ENCODE data around the gene LPCAT1.
"Not testable (repeated sequence)": the region's sequence is repeated elsewhere in the genome, so short reads cannot be mapped to it uniquely, and the experiment has no call there.

LPCAT1 gene

DNA sequence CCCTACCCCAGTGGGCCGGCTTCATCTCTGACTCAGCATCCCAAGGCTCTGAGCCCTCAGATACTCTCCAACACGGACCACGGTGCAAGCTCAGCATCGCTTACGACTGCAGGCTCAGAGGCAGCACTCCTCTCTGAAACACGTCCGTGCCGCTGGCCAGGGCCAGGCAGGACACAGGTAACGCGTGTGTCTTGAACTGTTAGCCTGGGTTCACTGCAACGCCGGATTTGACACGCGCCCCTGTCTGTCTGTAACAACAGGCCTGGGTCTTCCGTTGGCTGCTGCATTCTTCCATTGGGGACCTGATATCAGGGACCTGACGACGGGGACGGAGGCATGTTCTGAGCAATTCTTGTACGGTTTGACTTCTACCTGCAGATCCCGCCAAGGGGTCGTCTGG, 84.9 kb downstream of the LPCAT1 start:
- H3K4me3 ChIP-seq (ENCODE audit: low read depth, low read length) = no peak overlapping the region
- DNase-seq (ENCODE audit: low read depth) = no peak

DNA sequence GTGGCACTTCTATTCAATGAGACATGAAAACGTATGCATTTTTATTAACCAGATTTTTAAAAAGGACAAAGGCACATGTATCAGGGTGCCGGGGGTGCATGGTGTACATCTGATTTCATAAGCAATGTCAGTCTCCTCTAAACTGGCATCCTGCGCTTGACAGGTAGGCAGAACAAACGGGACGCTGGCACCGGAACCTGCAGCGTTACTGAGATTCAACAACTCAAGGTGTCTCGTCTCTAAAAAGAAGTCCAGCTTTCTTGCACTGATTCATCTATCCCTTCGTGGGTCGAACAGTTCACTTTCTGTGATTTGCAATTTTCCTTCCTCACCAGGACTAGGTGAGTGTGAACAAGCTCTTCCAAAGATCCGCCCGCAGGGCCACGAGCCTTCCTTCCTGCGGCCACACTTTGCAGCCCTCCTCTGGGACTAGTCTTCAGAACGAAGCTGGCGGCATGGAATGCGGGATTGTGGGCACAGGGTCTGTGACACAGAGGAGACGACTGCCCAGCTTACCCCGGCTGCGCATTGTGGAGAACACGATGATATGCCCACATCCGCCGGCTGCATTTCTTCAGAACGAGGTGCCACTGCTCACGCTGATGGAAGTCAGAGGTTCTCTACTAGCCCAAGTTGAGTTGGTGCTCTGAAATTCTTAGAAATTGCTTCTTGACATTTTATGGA, 85.7 kb downstream of the LPCAT1 start:
- DNase-seq (ENCODE audit: low read depth) = no peak
- H3K4me3 ChIP-seq (ENCODE audit: low read depth, low read length) = no peak overlapping the region

DNA sequence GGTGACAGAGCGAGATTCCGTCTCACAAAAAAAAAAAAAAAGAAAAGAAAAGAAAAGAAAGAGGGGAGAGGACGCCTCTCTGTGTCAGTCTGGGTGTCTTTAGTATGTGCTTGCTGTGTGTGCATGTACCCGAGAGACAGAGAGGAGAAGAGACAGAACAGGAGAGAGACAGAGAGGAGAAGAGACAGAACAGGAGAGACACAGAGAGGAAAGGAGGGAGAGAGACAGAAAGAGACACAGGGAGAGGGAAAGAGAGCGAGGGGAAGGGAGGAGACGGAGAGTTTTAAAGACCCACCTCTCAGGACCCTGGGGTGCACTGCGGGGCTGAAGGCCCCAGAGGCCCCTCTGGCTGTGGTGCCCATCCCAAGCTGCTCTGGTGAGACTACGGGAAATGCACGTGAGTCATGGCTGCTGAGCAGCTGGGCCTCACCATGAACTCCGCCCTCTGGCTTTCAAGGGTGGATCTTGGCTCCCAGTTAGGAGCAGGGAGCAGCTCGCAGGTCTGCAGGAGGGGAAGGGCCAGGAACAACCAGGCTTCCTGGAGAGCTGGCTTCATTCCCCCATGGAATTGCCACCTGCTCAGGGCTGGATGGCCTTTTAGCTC, 86.4 kb downstream of the LPCAT1 start:
- no peak overlapping the region for H3K4me3 ChIP-seq (ENCODE audit: low read depth, low read length)
- DNase-seq (ENCODE audit: low read depth) = no peak

DNA sequence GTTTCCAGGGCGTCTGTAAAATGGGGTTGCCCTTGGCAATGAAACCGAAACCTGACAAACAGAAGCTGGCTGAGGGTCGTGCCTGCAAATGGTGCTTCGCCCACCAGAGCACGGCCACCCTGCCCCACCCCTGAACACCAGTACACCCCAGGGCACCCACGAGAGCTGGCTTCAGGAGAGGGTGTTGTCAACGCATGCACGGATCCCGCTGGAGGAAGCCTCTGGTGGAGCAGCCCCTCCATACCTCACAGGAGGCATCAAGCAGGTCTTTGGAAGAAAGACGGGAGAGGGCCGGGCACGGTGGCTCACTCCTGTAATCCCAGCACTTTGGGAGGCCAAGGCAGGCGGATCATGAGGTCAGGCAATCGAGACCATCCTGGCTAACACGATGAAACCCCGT, 87.1 kb downstream of the LPCAT1 start:
- no peak for DNase-seq (ENCODE audit: low read depth)
- H3K4me3 ChIP-seq (ENCODE audit: low read depth, low read length) = no peak overlapping the region

- no peak for DNase-seq (ENCODE audit: low read depth)
These were observed 87.7 kb downstream of the LPCAT1 start for GRCh38 chr5:1436036-1436435.

GRCh38 chr5:1435369-1435768, 88.4 kb downstream of the LPCAT1 start:
- no peak overlapping the region for H3K4me3 ChIP-seq (ENCODE audit: low read depth, low read length)
- no peak for DNase-seq (ENCODE audit: low read depth)

More at GRCh38 chr5:1436036-1436435, 87.7 kb downstream of the LPCAT1 start:
- no peak overlapping the region for H3K4me3 ChIP-seq (ENCODE audit: low read depth, low read length)

GRCh38 chr5:1432296-1432695, 91.5 kb downstream of the LPCAT1 start:
- H3K4me3 ChIP-seq (ENCODE audit: low read depth, low read length) = no peak overlapping the region
- DNase-seq (ENCODE audit: low read depth) = no peak

DNA sequence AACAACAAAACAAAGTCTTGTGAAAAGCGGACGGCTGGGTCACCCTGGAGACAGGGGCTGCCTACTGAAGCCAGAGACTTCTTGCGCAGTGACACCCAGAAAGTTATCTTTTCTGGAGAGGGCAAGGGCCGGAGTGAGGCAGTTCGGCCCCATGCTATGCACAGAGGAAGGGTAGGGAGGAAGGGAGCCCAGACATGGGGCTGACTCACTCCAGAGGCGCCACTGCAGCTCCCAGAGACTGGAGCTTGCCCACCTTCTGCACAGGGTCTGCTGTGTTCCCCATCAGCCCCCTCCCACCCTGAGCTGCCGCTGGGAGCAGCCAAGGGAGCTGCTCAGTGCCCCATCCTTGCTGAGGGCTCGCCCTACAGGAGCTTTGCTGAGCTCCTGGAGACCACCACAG, 91.9 kb downstream of the LPCAT1 start:
- DNase-seq (ENCODE audit: low read depth) = no peak
- no peak overlapping the region for H3K4me3 ChIP-seq (ENCODE audit: low read depth, low read length)

- no peak overlapping the region for H3K4me3 ChIP-seq (ENCODE audit: low read depth, low read length)
- DNase-seq (ENCODE audit: low read depth) = no peak
These were observed 92.5 kb downstream of the LPCAT1 start for GRCh38 chr5:1431021-1431811.

GRCh38 chr5:1430121-1430795, 93.5 kb downstream of the LPCAT1 start:
- H3K4me3 ChIP-seq (ENCODE audit: low read depth, low read length) = no peak overlapping the region
- no peak for DNase-seq (ENCODE audit: low read depth)

GRCh38 chr5:1429496-1429895, 94.3 kb downstream of the LPCAT1 start:
- H3K4me3 ChIP-seq (ENCODE audit: low read depth, low read length) = no peak overlapping the region
- no peak for DNase-seq (ENCODE audit: low read depth)

- DNase-seq (ENCODE audit: low read depth) = no peak
- H3K4me3 ChIP-seq (ENCODE audit: low read depth, low read length) = no peak overlapping the region
These were observed 94.7 kb downstream of the LPCAT1 start for GRCh38 chr5:1429066-1429465.

GRCh38 chr5:1428107-1428506, 95.7 kb downstream of the LPCAT1 start:
- H3K4me3 ChIP-seq (ENCODE audit: low read depth, low read length) = no peak overlapping the region
- no peak for DNase-seq (ENCODE audit: low read depth)

DNA sequence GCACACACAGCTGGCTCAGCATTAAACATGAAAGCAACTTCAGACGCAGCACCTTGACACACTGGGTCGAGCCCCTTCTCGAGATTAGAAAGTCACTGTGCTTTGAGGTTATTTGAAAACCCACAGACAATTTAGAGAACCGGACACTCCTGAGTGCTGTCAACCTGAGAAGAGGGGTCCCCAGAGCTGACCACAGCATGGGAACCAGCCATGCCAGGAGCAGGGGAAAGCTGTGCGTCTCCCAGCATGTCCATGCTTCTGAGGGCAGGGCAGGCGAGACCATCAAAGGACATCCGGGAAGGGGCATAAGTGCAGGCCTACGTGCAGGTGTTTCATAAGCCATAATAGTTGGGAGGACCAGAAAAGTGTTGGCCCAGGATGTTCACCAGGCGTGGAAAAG, 99.0 kb downstream of the LPCAT1 start:
- no peak for DNase-seq (ENCODE audit: low read depth)

GRCh38 chr5:1423901-1424603, 99.7 kb downstream of the LPCAT1 start:
- H3K4me3 ChIP-seq (ENCODE audit: low read depth, low read length) = no peak overlapping the region
- DNase-seq (ENCODE audit: low read depth) = no peak

More for the DNA sequence above, 99.0 kb downstream of the LPCAT1 start:
- no peak overlapping the region for H3K4me3 ChIP-seq (ENCODE audit: low read depth, low read length)

DNA sequence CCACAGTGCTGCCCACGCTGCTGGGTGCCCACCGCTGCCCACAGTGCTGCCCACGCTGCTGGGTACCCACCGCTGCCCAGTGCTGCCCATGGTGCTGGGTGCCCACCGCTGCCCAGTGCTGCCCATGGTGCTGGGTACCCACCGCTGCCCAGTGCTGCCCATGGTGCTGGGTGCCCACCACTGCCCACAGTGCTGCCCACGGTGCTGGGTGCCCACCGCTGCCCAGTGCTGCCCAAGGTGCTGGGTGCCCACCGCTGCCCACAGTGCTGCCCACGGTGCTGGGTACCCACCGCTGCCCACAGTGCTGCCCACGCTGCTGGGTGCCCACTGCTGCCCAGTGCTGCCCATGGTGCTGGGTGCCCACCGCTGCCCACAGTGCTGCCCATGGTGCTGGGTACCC, 101.2 kb downstream of the LPCAT1 start:
- not testable (repeated sequence) for DNase-seq (ENCODE audit: low read depth); H3K4me3 ChIP-seq (ENCODE audit: low read depth, low read length)

GRCh38 chr5:1421521-1422341, 102.0 kb downstream of the LPCAT1 start:
- DNase-seq (ENCODE audit: low read depth) = no peak
- no peak overlapping the region for H3K4me3 ChIP-seq (ENCODE audit: low read depth, low read length)

All from skeletal muscle cell (primary cell).